ENCODE results near the gene TLCD3B.

TLCD3B gene

GRCh38 chr16:29987371-29988085 is 43.5 kb downstream of the TLCD3B start:
- no peaks in the 10 kb centered on the region for H3K79me2 ChIP-seq (ENCODE audit: control insufficient read depth, insufficient read depth, low read length, poor library complexity)
- no peak for DNase-seq
- H3K27me3 ChIP-seq (ENCODE audit: insufficient read depth, low read length): no peaks in the 10 kb centered on the region
- no peak overlapping the region for H3K4ac ChIP-seq (ENCODE audit: low read depth, low read length)
- no peak overlapping the region for H2BK12ac ChIP-seq (ENCODE audit: low read length)
- no peak overlapping the region for H4K12ac ChIP-seq (ENCODE audit: low read depth, low read length)
- H3K36me3 ChIP-seq (ENCODE audit: control insufficient read depth in 1 of 2, insufficient read depth in 2 of 2, low read length in 2 of 2): peaks cover 88 to 90% of the 10 kb centered on the region in 2 experiments
- peaks cover 4% of the 10 kb centered on the region for H3K9me3 ChIP-seq (ENCODE audit: insufficient read depth, low read depth, low read length)
- H2AFZ ChIP-seq (ENCODE audit: insufficient read depth, low read length, poor library complexity): no peak overlapping the region
- no peak overlapping the region for H3K9ac ChIP-seq (ENCODE audit: low read length)
- H3K4me2 ChIP-seq (ENCODE audit: low read length): no peak overlapping the region
- no peak overlapping the region for H3K18ac ChIP-seq (ENCODE audit: low read length)
- H4K8ac ChIP-seq (ENCODE audit: low read depth, low read length): no peak overlapping the region
- H3K79me1 ChIP-seq (ENCODE audit: low read length): no peaks in the 10 kb centered on the region
- H4K91ac ChIP-seq (ENCODE audit: low read depth, low read length): no peak overlapping the region
- H2BK120ac ChIP-seq (ENCODE audit: insufficient read depth, low read length, poor library complexity): no peak overlapping the region
- H3K4me3 ChIP-seq (ENCODE audit: low read depth, low read length): no peak overlapping the region
- H2BK5ac ChIP-seq (ENCODE audit: low read depth, low read length, poor library complexity): no peak overlapping the region
- H3K14ac ChIP-seq (ENCODE audit: low read length): no peak overlapping the region
- no CpG with 5 or more reads among the region's 35 CpGs for WGBS (ENCODE audit: extremely low coverage, insufficient coverage, insufficient read length)
- H3K4me1 ChIP-seq (ENCODE audit: control insufficient read depth in 1 of 2, insufficient read depth in 2 of 2, low read length in 2 of 2): no peaks in the 10 kb centered on the region
- H3K23ac ChIP-seq (ENCODE audit: low read length): no peak overlapping the region
- no peak overlapping the region for H3K27ac ChIP-seq (ENCODE audit: low read depth, low read length)
- H2AK5ac ChIP-seq (ENCODE audit: low read length): no peak overlapping the region

GRCh38 chr16:29986931-29987330 is 44.1 kb downstream of the TLCD3B start:
- Histone ChIP-seq H3K4me1 (ENCODE audit: control insufficient read depth in 1 of 2, insufficient read depth in 2 of 2, low read length in 2 of 2) (no peaks in the 10 kb centered on the region), H3K36me3 (ENCODE audit: control insufficient read depth in 1 of 2, insufficient read depth in 2 of 2, low read length in 2 of 2) (peaks cover 87 to 93% of the 10 kb centered on the region in 2 experiments), H3K4ac (ENCODE audit: low read depth, low read length) (no peak overlapping the region), H3K23ac (ENCODE audit: low read length) (no peak overlapping the region), H2AK5ac (ENCODE audit: low read length) (no peak overlapping the region), H3K18ac (ENCODE audit: low read length) (no peak overlapping the region), H4K8ac (ENCODE audit: low read depth, low read length) (no peak overlapping the region), H4K12ac (ENCODE audit: low read depth, low read length) (no peak overlapping the region), H3K79me1 (ENCODE audit: low read length) (no peaks in the 10 kb centered on the region), H2BK5ac (ENCODE audit: low read depth, low read length, poor library complexity) (no peak overlapping the region), H3K27ac (ENCODE audit: low read depth, low read length) (no peak overlapping the region), H3K9ac (ENCODE audit: low read length) (no peak overlapping the region), H3K9me3 (ENCODE audit: insufficient read depth, low read depth, low read length) (peaks cover 4% of the 10 kb centered on the region), H3K14ac (ENCODE audit: low read length) (no peak overlapping the region), H3K4me2 (ENCODE audit: low read length) (no peak overlapping the region), H2BK120ac (ENCODE audit: insufficient read depth, low read length, poor library complexity) (no peak overlapping the region), H2AFZ (ENCODE audit: insufficient read depth, low read length, poor library complexity) (no peak overlapping the region), H3K79me2 (ENCODE audit: control insufficient read depth, insufficient read depth, low read length, poor library complexity) (no peaks in the 10 kb centered on the region), H3K27me3 (ENCODE audit: insufficient read depth, low read length) (no peaks in the 10 kb centered on the region), H4K91ac (ENCODE audit: low read depth, low read length) (no peak overlapping the region), H2BK12ac (ENCODE audit: low read length) (no peak overlapping the region), H3K4me3 (ENCODE audit: low read depth, low read length) (no peak overlapping the region)
- no CpG with 5 or more reads among the region's 5 CpGs for WGBS (ENCODE audit: extremely low coverage, insufficient coverage, insufficient read length)
- DNase-seq: no peak

GRCh38 chr16:29986231-29986630 is 44.8 kb downstream of the TLCD3B start:
- Histone ChIP-seq H2BK5ac (ENCODE audit: low read depth, low read length, poor library complexity) (no peak overlapping the region), H3K4ac (ENCODE audit: low read depth, low read length) (no peak overlapping the region), H3K9me3 (ENCODE audit: insufficient read depth, low read depth, low read length) (peaks cover 4% of the 10 kb centered on the region), H2AFZ (ENCODE audit: insufficient read depth, low read length, poor library complexity) (no peak overlapping the region), H2BK120ac (ENCODE audit: insufficient read depth, low read length, poor library complexity) (no peak overlapping the region), H3K18ac (ENCODE audit: low read length) (no peak overlapping the region), H2AK5ac (ENCODE audit: low read length) (no peak overlapping the region), H3K79me1 (ENCODE audit: low read length) (no peaks in the 10 kb centered on the region), H4K8ac (ENCODE audit: low read depth, low read length) (no peak overlapping the region), H4K91ac (ENCODE audit: low read depth, low read length) (no peak overlapping the region), H3K27me3 (ENCODE audit: insufficient read depth, low read length) (no peaks in the 10 kb centered on the region), H3K9ac (ENCODE audit: low read length) (no peak overlapping the region), H3K14ac (ENCODE audit: low read length) (no peak overlapping the region), H3K27ac (ENCODE audit: low read depth, low read length) (no peak overlapping the region), H3K79me2 (ENCODE audit: control insufficient read depth, insufficient read depth, low read length, poor library complexity) (no peaks in the 10 kb centered on the region), H3K23ac (ENCODE audit: low read length) (no peak overlapping the region), H2BK12ac (ENCODE audit: low read length) (no peak overlapping the region), H3K36me3 (ENCODE audit: control insufficient read depth in 1 of 2, insufficient read depth in 2 of 2, low read length in 2 of 2) (peaks cover 85 to 93% of the 10 kb centered on the region in 2 experiments), H4K12ac (ENCODE audit: low read depth, low read length) (no peak overlapping the region), H3K4me1 (ENCODE audit: control insufficient read depth in 1 of 2, insufficient read depth in 2 of 2, low read length in 2 of 2) (no peaks in the 10 kb centered on the region), H3K4me3 (ENCODE audit: low read depth, low read length) (no peak overlapping the region), H3K4me2 (ENCODE audit: low read length) (no peak overlapping the region)
- no peak for DNase-seq
- no CpG with 5 or more reads among the region's 20 CpGs for whole genome bisulfite sequencing (ENCODE audit: extremely low coverage, insufficient coverage, insufficient read length)

GRCh38 chr16:29985271-29985811 is 45.7 kb downstream of the TLCD3B start:
- Histone ChIP-seq H3K9ac (ENCODE audit: low read length) (no peak overlapping the region), H2AFZ (ENCODE audit: insufficient read depth, low read length, poor library complexity) (no peak overlapping the region), H3K4me3 (ENCODE audit: low read depth, low read length) (no peak overlapping the region), H3K14ac (ENCODE audit: low read length) (no peak overlapping the region), H2BK120ac (ENCODE audit: insufficient read depth, low read length, poor library complexity) (no peak overlapping the region), H3K36me3 (ENCODE audit: control insufficient read depth in 1 of 2, insufficient read depth in 2 of 2, low read length in 2 of 2) (peaks cover 78 to 87% of the 10 kb centered on the region in 2 experiments), H3K27ac (ENCODE audit: low read depth, low read length) (no peak overlapping the region), H2BK5ac (ENCODE audit: low read depth, low read length, poor library complexity) (no peak overlapping the region), H3K4me1 (ENCODE audit: control insufficient read depth in 1 of 2, insufficient read depth in 2 of 2, low read length in 2 of 2) (no peaks in the 10 kb centered on the region), H4K12ac (ENCODE audit: low read depth, low read length) (no peak overlapping the region), H3K9me3 (ENCODE audit: insufficient read depth, low read depth, low read length) (peaks cover 4% of the 10 kb centered on the region), H3K4me2 (ENCODE audit: low read length) (no peak overlapping the region), H3K79me2 (ENCODE audit: control insufficient read depth, insufficient read depth, low read length, poor library complexity) (no peaks in the 10 kb centered on the region), H3K18ac (ENCODE audit: low read length) (no peak overlapping the region), H3K23ac (ENCODE audit: low read length) (no peak overlapping the region), H2AK5ac (ENCODE audit: low read length) (no peak overlapping the region), H3K4ac (ENCODE audit: low read depth, low read length) (no peak overlapping the region), H4K8ac (ENCODE audit: low read depth, low read length) (no peak overlapping the region), H3K27me3 (ENCODE audit: insufficient read depth, low read length) (no peaks in the 10 kb centered on the region), H3K79me1 (ENCODE audit: low read length) (no peaks in the 10 kb centered on the region), H4K91ac (ENCODE audit: low read depth, low read length) (no peak overlapping the region), H2BK12ac (ENCODE audit: low read length) (no peak overlapping the region)
- WGBS (ENCODE audit: extremely low coverage, insufficient coverage, insufficient read length): no CpG with 5 or more reads among the region's 28 CpGs
- DNase-seq: no peak
